ENCODE results near the gene NAV2.

- TF ChIP-seq CTCF (IDR thresholded peaks at IDR 0.05 in 2 of 3, conservative IDR thresholded peaks at IDR 0.05 in 1 of 3; ENCODE audit: borderline replicate concordance in 1 of 3, insufficient read depth in 1 of 3, low read depth in 2 of 3, low read length in 2 of 3) = no peak
- TF ChIP-seq ZNF274 (IDR thresholded peaks at IDR 0.05; ENCODE audit: low read depth, low read length) = no peak
- no peak for TF ChIP-seq EZH2 (IDR thresholded peaks at IDR 0.05)
- no peak for TF ChIP-seq MAX (IDR thresholded peaks at IDR 0.05)
- TF ChIP-seq SRF (IDR thresholded peaks at IDR 0.05; ENCODE audit: low read depth) = no peak
- TF ChIP-seq EZH2phosphoT487 (IDR thresholded peaks at IDR 0.05; ENCODE audit: borderline replicate concordance) = no peak
- no peak for TF ChIP-seq TCF7L2 (IDR thresholded peaks at IDR 0.05; ENCODE audit: borderline replicate concordance, extremely low read depth, insufficient read depth, insufficient read length)
- TF ChIP-seq ELF1 (IDR thresholded peaks at IDR 0.05; ENCODE audit: borderline replicate concordance, low read depth) = no peak
- no peak for TF ChIP-seq POLR2AphosphoS5 (IDR thresholded peaks at IDR 0.05; ENCODE audit: low read depth, low read length)
- no peak for TF ChIP-seq RAD21 (IDR thresholded peaks at IDR 0.05; ENCODE audit: low read depth)
- no peak for TF ChIP-seq REST (IDR thresholded peaks at IDR 0.05; ENCODE audit: low read depth)
- TF ChIP-seq SP1 (IDR thresholded peaks at IDR 0.05; ENCODE audit: low read depth) = no peak
Measured at GRCh38 chr11:19818619-19819018, 106.0 kb downstream of the NAV2 start.

Measured in HCT116 (cell line).